ENCODE data around the gene TRUB2.

The TRUB2 gene

GRCh38 chr9:128304971-128305288 is 17.3 kb downstream of the TRUB2 start:
- TF ChIP-seq CTCF (IDR thresholded peaks at IDR 0.05; ENCODE audit: extremely low read depth, insufficient read depth, missing control alignments): no peak
- in situ Hi-C loops (cut with MboI; ENCODE audit: low pct_unique_long_range_greater_than_20kb, low sequenced_read_pairs, unreplicated experiment): no loop called here
- no peak for DNase-seq (ENCODE audit: low spot score)

- TF ChIP-seq CTCF (IDR thresholded peaks at IDR 0.05; ENCODE audit: extremely low read depth, insufficient read depth, missing control alignments): no peak
- in situ Hi-C loops (cut with MboI; ENCODE audit: low pct_unique_long_range_greater_than_20kb, low sequenced_read_pairs, unreplicated experiment): no loop called here
- DNase-seq (ENCODE audit: low spot score): no peak
These were observed 17.9 kb downstream of the TRUB2 start for GRCh38 chr9:128304136-128304970.

GRCh38 chr9:128298535-128299482 is 23.4 kb downstream of the TRUB2 start:
- in situ Hi-C loops (cut with MboI; ENCODE audit: low pct_unique_long_range_greater_than_20kb, low sequenced_read_pairs, unreplicated experiment): no loop called here
- TF ChIP-seq CTCF (IDR thresholded peaks at IDR 0.05; ENCODE audit: extremely low read depth, insufficient read depth, missing control alignments): no peak
- DNase-seq (ENCODE audit: low spot score): no peak

- in situ Hi-C loops (cut with MboI; ENCODE audit: low pct_unique_long_range_greater_than_20kb, low sequenced_read_pairs, unreplicated experiment): no loop called here
- no peak for TF ChIP-seq CTCF (IDR thresholded peaks at IDR 0.05; ENCODE audit: extremely low read depth, insufficient read depth, missing control alignments)
- no peak for DNase-seq (ENCODE audit: low spot score)
These were observed 24.9 kb downstream of the TRUB2 start for GRCh38 chr9:128297221-128297773.

- no peak for TF ChIP-seq CTCF (IDR thresholded peaks at IDR 0.05; ENCODE audit: extremely low read depth, insufficient read depth, missing control alignments)
- DNase-seq (ENCODE audit: low spot score): no peak
- in situ Hi-C loops (cut with MboI; ENCODE audit: low pct_unique_long_range_greater_than_20kb, low sequenced_read_pairs, unreplicated experiment): no loop called here
These were observed 25.7 kb downstream of the TRUB2 start for GRCh38 chr9:128296340-128297220.

- DNase-seq (ENCODE audit: low spot score): no peak
- in situ Hi-C loops (cut with MboI; ENCODE audit: low pct_unique_long_range_greater_than_20kb, low sequenced_read_pairs, unreplicated experiment): no loop called here
- TF ChIP-seq CTCF (IDR thresholded peaks at IDR 0.05; ENCODE audit: extremely low read depth, insufficient read depth, missing control alignments): no peak
These were observed 28.1 kb downstream of the TRUB2 start for GRCh38 chr9:128294142-128294541.
